ENCODE results near the gene TAS2R60. TPM values are rescaled to one million over a fixed set of nuclear protein-coding genes. Genes with fewer than 3 reads are reported as not detected.

TAS2R60 gene, protein sequence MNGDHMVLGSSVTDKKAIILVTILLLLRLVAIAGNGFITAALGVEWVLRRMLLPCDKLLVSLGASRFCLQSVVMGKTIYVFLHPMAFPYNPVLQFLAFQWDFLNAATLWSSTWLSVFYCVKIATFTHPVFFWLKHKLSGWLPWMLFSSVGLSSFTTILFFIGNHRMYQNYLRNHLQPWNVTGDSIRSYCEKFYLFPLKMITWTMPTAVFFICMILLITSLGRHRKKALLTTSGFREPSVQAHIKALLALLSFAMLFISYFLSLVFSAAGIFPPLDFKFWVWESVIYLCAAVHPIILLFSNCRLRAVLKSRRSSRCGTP
- total RNA-seq = 1 to 10 TPM in 1 of 4 donors, not detected in 3; 1.3 TPM

DNA sequence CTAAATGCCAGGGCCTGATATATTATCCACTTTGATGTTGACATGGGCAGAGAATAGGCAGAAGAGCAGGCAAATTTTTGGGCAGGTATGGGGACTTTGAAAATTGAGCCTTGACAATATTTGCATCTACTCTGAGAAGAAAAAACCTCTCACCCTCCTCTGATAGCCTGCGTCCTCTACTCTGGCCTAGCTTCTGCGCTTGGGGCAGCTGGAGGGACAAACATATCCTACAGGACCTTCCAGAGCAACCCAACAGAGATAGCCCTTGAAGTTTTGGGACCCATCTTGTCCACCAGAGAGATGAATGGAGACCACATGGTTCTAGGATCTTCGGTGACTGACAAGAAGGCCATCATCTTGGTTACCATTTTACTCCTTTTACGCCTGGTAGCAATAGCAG is at the start of gene TAS2R60:
TSS of gene TAS2R60 (plus strand) at position 301 of the 400 bp plus-strand sequence. CDS start at position 301, 0 bp downstream.
- H3K36me3 ChIP-seq = no peaks in the 10 kb centered on the region
- DNase-seq = no peak
- no peak within 1 kb of the TSS for H3K4me3 ChIP-seq
- H3K27ac ChIP-seq = no peak within 1 kb of the TSS
- H3K9me3 ChIP-seq = no peaks in the 10 kb centered on the region
- TF ChIP-seq, protein P1, sequence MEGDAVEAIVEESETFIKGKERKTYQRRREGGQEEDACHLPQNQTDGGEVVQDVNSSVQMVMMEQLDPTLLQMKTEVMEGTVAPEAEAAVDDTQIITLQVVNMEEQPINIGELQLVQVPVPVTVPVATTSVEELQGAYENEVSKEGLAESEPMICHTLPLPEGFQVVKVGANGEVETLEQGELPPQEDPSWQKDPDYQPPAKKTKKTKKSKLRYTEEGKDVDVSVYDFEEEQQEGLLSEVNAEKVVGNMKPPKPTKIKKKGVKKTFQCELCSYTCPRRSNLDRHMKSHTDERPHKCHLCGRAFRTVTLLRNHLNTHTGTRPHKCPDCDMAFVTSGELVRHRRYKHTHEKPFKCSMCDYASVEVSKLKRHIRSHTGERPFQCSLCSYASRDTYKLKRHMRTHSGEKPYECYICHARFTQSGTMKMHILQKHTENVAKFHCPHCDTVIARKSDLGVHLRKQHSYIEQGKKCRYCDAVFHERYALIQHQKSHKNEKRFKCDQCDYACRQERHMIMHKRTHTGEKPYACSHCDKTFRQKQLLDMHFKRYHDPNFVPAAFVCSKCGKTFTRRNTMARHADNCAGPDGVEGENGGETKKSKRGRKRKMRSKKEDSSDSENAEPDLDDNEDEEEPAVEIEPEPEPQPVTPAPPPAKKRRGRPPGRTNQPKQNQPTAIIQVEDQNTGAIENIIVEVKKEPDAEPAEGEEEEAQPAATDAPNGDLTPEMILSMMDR (IDR thresholded peaks at IDR 0.05) = no peak
- no peak for TF ChIP-seq POLR2A (IDR thresholded peaks at IDR 0.05)
- no peaks in the 10 kb centered on the region for H3K4me1 ChIP-seq
- no peaks in the 10 kb centered on the region for H3K27me3 ChIP-seq

DNA sequence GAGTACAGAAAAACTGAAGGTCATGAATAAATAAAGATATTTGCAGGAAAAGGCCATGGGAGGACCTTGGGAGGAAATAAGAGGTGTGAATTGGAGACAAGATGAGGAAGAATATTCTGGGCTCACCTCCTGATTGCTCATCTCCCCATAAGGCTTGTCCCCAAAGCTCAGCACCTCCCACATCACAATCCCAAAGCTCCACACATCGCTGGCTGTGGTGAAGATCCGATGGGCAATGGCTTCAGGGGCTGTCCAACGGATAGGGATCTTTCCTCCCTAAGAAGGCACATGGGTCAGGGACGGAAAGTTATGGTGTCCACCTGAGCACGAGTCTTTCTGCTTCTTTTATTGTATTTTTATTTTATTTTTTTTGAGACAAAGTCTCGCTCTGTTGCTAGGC is 49.2 kb upstream of the TAS2R60 start:
- no peaks in the 10 kb centered on the region for H3K9me3 ChIP-seq
- H3K27me3 ChIP-seq = no peaks in the 10 kb centered on the region
- H3K27ac ChIP-seq = no peak overlapping the region
- DNase-seq = no peak
- peaks cover 0 to 57% (median 2%) of the 10 kb centered on the region in 4 donors for H3K4me1 ChIP-seq
- no peak overlapping the region for H3K4me3 ChIP-seq
- peaks cover 0 to 61% (median 0%) of the 10 kb centered on the region in 3 donors for H3K36me3 ChIP-seq
- TF ChIP-seq, protein P1 (IDR thresholded peaks at IDR 0.05) = no peak
- no peak for TF ChIP-seq POLR2A (IDR thresholded peaks at IDR 0.05)

DNA sequence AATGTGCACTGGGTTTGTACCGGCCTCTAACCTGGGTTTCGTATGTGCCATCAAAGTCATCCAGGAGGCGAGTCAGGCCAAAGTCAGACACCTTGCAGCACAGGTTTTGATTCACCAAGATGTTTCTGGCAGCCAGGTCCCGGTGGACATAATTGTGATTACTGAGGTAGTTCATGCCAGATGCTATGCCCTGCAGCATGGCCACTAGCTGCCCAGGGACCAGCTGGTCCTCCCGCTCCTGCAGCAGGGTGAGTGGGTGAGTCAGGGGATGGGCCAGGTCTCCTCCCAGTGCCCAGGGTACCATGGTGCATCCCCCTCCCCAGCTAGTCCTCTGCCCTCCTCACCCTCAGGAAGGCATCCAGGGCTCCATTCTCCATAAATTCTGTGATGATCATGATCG is 48.5 kb upstream of the TAS2R60 start:
- Histone ChIP-seq H3K36me3 (peaks cover 0 to 61% (median 0%) of the 10 kb centered on the region in 3 donors), H3K27ac (peak overlapping the region in 1 of 4 donors; percentile 19), H3K4me3 (no peak overlapping the region), H3K27me3 (no peaks in the 10 kb centered on the region), H3K4me1 (peaks cover 0 to 57% (median 2%) of the 10 kb centered on the region in 4 donors), H3K9me3 (no peaks in the 10 kb centered on the region)
- DNase-seq = peak in 1 of 3 donors; percentile 23
- TF ChIP-seq, protein P1 (IDR thresholded peaks at IDR 0.05) = no peak
- no peak for TF ChIP-seq POLR2A (IDR thresholded peaks at IDR 0.05)

DNA sequence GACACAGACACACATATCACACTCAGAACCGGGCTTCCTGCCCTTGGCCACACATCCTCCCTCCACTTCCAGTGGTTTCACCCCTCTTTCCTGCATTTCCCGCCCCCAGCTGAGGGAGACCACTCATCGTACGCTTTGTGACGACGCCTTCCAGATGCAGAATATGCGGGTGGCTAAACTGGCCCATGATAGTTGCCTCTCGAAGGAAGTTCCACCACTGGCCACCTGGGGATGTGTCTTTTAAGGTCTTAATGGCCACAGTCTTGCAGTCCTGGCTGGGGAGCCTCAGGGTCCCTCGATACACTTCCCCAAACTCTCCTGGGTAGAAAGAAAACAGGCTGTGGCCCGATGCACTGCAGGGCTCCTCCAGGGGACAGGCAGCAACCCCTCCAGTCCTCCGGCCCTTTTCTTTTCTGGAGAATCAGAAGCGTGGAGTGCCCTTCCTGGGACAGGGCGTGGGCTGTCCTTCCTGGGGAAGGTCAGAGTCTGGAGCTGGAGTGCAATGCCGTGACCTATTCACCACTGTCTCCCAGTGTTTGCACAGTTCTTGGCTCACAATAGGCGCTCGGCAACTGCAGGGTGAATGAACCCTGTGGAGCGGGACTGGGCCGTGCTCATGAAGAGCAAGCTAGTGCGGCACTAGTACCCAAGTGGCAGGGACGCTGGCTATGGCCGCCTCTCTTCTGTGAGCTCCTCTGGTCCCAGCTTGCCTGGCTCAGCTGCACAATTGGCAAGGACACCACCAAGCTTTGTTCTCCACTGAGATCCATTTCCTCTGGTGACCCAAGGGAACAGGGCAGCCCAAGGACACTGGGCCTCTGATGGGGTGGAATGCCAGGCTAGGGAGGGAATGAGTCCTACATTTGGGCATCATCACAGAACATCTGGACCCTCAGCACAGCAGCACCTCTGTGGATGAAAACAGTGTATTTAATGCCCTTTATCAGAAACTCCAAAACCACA is 47.8 kb upstream of the TAS2R60 start:
- no peaks in the 10 kb centered on the region for H3K27me3 ChIP-seq
- H3K36me3 ChIP-seq = peaks cover 0 to 56% (median 0%) of the 10 kb centered on the region in 3 donors
- TF ChIP-seq POLR2A (IDR thresholded peaks at IDR 0.05) = no peak
- TF ChIP-seq, protein P1 (IDR thresholded peaks at IDR 0.05) = peak in 3 of 6 experiments; percentile 23 to 38 (median 24)
- H3K4me1 ChIP-seq = peaks cover 0 to 57% (median 2%) of the 10 kb centered on the region in 4 donors
- no peak overlapping the region for H3K4me3 ChIP-seq
- H3K27ac ChIP-seq = peak overlapping the region in 1 of 4 donors; percentile 19
- DNase-seq = peak in 2 of 3 donors; percentile 65 to 77
- H3K9me3 ChIP-seq = no peaks in the 10 kb centered on the region

DNA sequence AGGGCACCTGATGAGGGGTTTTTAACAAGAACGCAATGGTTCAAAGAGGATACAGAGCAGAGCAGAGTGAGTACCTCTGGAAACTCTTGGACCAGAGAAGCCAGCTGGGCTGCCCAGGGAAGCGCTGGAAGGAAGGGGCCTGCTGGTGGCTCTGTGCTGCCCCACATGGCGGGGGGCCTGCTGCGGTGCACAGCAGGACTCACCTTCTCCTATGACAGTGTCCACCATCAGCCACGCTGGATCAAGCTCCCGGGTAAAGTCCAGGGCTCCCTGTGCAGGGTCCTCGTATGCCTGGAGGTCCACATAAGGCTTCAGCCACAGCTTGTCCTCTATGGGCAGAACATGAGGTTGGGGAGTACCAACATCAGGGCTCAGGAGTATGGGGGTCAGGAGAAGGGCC is 47.1 kb upstream of the TAS2R60 start:
- DNase-seq = peak in 1 of 3 donors; percentile 40
- TF ChIP-seq POLR2A (IDR thresholded peaks at IDR 0.05) = no peak
- TF ChIP-seq, protein P1 (IDR thresholded peaks at IDR 0.05) = no peak
- Histone ChIP-seq H3K9me3 (no peaks in the 10 kb centered on the region), H3K27me3 (no peaks in the 10 kb centered on the region), H3K4me3 (no peak overlapping the region), H3K27ac (no peak overlapping the region), H3K4me1 (peaks cover 0 to 50% (median 2%) of the 10 kb centered on the region in 4 donors), H3K36me3 (peaks cover 0 to 49% (median 0%) of the 10 kb centered on the region in 3 donors)

Measured in Peyer's patch (tissue), 4 donors.